ENCODE results near the gene NAA25.
"Not testable (repeated sequence)": the region's sequence is repeated elsewhere in the genome, so short reads cannot be mapped to it uniquely, and the experiment has no call there.

The NAA25 gene

DNA sequence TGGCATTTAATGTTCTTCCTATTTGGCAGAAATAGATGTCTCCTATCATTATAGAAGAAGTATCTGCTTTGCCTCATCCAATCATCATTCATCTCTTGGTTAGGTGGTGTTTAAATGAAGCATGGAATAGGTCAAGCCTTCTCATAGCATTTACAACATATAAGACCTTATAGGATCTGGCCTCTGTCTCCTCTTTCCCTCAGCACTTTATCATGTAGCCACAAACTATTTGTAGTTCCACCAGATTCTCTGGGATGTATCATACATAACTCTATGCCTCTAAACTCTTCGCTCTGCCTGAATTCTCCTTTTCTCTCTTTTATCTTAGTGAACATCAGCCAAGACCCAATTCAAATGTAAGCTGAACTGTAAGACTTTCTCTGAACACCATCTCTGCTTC is 20.7 kb downstream of the NAA25 start:
- intact Hi-C loops (cut with DNase I): no loop called here
- DNase-seq: no peak

DNA sequence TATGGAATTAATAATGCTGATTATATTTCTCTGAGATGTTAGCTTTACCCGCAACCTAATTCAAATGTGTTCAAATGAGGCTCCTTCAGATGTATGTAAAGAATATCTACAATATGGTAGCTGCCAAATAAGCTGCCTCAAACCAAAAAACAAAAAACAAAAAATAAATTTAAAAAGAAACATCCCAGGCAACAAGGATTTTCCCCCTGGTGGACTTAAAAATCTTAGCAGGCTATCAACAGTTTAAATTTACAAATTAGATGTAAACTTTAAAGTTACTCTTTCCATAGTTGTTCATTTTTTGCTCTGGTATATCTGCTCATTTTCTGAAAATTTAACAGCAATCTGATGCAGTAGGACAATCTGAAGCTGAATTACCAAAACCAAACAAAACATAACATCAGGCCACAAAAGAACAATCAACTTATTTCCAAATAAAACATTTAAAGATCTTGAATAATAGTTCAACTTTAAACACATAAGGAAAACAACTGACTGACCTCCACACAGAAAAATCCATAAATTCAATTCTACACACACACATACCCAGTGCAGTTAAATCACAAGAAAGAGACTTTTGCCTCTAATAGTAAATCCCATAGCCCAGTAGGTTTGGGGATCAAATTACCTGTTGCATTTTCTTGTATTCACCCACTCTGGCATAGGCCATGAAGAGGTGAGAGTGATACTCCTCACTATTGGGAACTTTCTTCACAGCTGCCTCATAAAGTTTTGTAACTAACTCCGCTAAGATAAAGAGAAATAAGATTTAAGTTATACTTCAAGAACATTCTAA is 21.3 kb downstream of the NAA25 start:
- intact Hi-C loops (cut with DNase I): no loop called here
- DNase-seq: no peak

DNA sequence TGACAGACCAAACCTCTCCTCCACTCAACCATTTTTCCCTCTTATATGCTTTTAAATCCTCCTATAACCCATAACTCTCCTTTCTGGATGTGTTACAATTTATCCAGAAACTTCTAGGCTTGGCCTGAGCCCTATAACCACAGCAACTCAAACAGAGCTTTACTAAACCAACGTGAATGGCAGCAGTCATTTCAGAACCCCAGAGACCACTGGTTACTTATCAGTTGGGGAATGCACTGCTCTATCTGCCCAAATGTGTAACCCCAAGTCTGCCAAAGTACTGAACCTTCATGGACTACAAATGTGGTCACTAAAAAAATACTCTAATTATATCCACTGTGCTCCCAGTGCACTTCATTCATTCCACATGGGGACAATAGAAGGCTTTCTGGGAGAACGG is 42.0 kb downstream of the NAA25 start:
- intact Hi-C loops (cut with DNase I): no loop called here

DNA sequence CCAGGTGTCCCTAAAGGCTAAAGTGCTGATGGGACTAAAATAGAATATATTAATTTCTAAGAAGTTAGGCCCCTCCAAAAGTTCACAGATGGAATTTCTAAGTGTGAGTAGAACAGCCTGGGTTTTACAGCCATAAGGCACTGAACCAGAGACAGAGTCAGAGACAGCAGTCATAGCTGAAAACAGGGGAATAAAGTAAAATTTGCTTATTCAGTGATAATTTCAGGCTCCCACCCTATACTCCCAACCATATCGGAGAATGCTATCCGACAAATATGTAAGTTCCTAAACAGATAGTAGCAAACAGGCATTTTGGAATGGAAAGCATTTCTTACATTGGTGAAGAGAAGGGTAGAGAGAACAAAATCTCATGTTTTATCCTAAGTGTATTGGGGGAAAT is 45.3 kb downstream of the NAA25 start:
- intact Hi-C loops (cut with DNase I): no loop called here
- no peak for DNase-seq

More for the DNA sequence above, 42.0 kb downstream of the NAA25 start:
- no peak for DNase-seq

DNA sequence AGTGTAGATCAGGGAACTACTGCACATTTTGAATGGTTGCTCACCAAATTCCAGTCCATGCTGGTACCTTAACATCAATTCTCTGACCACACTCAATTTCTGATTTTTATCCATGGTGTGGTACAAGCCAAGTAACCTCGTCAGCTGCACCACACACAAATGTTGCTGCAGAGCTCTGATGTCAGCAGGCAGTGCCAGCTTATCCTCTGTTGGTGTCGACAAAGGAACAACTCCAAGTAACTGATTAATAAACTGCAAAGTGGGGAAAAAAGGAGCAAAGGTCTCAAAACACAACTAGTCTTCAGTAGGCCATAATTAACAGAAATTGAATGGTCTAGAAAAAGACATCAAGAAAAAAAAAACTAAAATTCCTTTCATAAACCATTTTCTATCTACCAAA is 47.4 kb downstream of the NAA25 start:
- intact Hi-C loops (cut with DNase I): no loop called here
- no peak for DNase-seq

DNA sequence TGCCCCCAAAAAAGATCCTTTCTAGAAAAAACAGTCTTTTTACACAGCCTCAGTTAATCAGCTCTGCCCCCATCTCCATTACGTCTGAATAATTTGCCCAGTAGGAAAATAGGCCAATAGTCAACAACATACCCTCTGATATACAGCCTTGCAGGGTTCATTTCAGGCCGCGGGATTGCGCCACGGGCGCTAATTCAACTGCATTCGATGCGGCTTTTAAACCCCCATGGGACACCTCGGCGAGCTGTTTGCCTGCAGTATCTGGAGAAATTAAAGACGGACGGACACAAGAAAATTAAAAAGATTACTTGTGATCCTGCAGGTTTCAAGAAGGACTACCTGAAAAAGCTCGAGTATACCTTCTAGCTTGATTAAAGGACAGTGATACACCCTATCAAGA is 59.2 kb downstream of the NAA25 start:
- intact Hi-C loops (cut with DNase I): no loop called here
- no peak for DNase-seq

DNA sequence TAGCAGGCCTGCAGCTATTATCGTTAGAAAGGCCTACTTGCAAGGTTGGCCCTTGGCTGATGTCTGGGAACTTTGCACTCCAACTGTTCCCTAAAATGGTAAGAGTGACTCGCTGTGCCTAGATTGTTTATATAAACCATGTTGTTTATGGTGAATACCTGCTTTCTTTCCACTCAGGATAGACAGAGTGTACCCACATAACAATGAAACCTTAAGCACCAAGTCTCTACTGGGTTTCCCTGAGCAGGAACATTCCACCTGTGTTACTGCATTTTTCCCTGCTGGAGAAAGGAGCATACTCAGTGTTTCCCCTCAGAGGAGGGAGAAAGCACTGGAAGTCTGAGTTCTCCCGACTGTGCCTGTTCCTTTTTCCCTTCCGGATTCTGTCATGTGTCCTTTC is 62.6 kb downstream of the NAA25 start:
- DNase-seq: no peak
- intact Hi-C loops (cut with DNase I): no loop called here

DNA sequence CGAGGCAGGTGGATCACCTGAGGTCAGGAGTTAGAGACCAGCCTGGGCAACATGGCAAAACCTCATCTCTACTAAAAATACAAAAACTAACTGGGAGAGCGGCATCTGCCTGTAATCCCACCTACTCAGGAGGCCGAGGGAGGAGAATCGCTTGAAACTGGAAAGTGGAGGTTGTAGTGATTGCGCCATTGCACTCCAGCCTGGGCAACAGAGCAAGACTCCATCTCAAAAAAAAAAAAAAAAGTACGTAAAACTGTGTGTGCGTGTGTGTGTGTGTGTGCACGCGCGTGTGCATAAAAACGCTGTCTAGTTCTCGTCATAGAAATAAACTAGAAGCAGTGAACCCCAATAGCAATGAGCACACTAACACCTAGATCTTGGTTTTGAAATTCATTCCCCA is 72.0 kb downstream of the NAA25 start:
- DNase-seq; intact Hi-C loops (cut with DNase I): not testable (repeated sequence)

DNA sequence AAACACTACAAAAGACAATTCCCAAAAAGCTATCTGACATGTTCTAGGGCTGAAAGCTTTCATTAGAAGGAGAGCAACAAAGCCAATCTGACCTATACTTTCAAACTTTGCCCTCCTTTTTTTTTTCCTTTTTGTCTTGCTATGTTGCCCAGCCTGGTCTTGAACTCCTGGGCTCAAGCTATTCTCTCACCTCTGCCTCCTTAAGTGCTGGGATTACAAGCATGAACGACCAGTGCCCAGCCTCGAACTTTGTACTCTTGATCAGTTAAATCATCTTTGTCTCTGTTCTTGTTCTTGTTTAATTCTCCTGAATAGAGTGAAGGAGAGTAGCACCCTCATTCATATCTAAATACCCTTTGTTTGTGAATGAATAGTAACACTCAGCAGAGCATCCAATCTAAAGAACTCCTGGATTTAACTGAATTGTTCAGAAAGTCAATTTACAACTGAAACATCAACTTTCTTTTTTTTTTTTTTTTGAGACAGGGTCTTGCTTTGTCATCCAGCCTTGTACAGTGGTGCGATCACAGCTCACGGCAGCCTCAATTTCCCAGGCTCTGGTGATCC is 73.3 kb downstream of the NAA25 start:
- intact Hi-C loops (cut with DNase I): no loop called here

DNA sequence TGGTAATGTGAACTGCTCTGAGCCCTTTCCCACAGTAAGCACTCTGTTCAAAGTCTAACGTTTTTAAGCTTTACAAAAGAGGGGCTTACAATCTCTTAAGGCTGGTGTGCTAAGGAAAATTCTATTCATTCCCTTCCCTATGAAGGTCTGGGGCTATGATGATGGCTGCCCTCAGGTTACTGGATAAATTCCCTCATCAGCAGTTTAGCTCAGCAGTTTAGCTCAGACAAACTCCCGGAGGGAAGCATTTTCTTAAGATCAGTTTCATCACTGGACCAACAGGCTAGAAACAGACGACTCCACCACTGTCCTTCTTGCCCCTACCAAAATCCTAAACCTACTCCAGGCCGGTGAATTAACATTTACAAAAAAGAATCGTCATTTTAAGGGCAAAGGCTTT is 76.3 kb downstream of the NAA25 start:
- no peak for DNase-seq
- intact Hi-C loops (cut with DNase I): no loop called here

More for the DNA sequence above, 73.3 kb downstream of the NAA25 start:
- no peak for DNase-seq

DNA sequence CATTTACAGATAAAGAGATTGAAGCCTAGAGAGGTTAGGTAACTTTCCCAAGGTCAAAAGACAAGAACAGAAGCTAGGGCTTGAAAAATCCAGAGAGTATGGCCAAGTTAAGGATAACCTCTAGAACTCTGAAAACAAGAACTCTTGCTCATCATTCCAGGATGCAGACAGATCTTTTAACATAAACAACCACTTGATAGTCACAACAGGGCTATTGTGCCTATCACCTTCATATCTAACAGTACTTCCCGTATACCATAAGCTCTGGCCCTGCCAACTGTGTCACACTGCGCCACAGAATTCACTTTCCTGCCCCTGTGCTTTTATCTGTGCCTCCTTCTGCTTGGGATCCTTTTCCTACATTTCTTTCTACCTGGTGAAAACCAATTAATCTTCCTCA is 77.1 kb downstream of the NAA25 start:
- no peak for DNase-seq
- intact Hi-C loops (cut with DNase I): no loop called here

DNA sequence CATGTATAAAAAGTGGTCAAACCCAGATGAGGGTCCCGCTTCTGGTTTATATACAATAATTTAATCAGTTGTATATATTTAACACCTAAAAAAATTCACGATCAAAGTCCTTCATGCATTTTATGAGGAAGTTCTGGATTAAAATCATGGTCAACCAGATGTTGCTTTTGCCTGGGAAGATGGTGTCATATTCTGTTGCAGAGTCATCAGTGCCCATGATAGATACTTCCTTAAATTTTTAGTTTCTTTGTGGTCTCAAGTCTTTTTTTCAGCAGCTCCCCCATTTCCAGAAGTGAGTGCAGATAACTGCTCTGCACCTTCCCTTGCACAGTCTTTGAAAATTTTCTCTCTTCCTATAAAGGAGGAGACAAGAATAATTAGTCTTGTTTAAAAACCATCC is 79.3 kb downstream of the NAA25 start:
- no peak for DNase-seq
- intact Hi-C loops (cut with DNase I): no loop called here

DNA sequence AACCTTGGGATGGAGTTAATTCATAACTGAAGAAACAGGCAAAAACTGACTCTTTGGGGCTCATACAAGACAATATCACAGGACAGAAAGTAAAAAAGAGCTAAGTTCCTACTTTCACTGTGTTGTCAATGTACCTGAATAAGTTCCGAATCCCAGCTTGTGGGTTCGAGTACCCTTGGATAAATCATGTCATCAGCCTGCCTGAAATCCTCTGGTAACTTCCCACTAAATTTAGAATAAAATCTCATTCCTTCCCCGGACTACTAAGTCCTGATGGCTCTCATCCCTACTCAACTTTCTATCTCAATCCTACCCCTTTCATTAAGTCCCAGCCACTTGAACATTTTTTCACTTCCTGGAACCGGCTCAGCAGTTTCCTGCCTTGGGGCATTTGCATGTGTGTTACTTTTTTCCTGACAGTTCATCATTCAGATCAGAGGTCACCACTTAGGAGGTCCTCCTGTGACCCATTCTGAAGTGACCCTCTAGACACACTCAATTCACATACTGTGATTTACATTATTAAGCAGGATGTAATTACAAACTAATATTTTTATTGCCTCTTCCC is 82.7 kb downstream of the NAA25 start:
- intact Hi-C loops (cut with DNase I): no loop called here
- DNase-seq: no peak

DNA sequence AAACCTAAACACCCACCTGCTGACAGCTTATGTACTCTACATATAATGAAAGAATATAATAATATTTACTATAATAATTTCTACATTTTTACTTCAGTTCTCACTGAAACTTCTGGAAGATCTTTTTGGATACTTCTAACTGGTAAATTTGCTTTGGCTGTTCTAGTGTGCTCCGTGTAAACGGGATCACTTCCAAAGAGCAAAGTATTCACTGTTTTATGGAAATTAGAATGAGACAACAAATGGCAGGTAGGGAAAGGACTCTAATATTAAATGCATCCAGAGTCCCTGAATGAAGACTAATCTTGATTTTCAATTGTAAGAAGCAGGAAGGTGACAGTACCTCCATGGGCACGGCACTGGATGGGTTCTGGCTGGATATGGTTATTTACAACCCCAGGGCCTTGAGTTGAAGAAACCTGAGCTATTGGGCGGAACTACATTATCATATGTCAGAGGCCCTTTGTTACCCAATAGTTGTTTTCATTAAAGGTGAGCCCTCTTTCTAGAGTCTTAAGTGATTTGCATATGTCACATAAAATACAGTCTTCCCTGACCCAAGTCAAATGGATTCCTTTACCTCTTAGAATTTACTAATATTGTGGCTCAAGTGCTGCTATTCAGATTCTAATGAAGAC is 84.7 kb downstream of the NAA25 start:
- intact Hi-C loops (cut with DNase I): no loop called here
- DNase-seq: no peak

DNA sequence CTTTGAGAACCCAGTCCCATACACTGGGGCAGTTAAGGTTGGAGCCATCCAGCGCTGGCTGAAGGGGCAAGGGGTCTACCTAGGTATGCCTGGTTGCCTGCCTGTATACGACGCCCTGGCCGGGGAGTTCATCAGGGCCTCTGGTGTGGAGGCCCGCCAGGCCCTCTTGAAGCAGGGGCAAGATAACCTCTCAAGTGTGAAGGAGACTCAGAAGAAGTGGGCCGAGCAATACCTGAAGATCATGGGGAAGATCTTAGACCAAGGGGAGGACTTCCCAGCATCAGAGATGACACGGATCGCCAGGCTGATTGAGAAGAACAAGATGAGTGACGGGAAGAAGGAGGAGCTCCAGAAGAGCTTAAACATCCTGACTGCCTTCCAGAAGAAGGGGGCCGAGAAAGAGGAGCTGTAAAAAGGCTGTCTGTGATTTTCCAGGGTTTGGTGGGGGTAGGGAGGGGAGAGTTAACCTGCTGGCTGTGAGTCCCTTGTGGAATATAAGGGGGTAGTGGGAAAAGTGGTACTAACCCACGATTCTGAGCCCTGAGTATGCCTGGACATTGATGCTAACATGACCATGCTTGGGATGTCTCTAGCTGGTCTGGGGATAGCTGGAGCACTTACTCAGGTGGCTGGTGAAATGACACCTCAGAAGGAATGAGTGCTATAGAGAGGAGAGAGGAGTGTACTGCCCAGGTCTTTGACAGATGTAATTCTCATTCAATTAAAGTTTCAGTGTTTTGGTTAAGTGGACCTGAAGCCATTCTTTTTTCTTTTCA is 86.2 kb downstream of the NAA25 start:
- intact Hi-C loops (cut with DNase I): no loop called here
- no peak for DNase-seq

DNA sequence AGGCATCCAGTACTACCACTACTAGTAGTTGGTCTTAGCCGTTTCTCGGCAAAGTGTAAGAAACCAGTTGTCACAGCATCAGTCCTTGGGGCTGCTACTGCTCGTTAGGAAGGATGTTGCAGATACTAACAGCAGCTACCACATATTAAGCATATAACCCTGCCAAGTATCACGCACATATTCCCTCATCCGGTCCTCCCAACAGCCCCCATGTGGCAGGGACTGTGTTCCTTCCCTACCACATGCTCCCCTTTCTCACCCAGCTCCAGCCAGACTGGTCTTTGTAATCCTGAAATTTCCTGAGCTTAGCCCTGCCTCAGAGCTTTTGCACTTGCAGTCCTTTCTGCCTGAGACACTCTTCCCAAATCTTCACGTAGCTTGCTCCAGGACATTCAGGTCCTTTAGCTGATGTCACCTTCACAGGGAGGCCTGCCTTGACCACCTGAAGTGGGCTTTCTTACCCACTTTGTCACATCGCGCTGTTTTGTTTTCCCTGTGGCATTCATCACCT is 87.6 kb downstream of the NAA25 start:
- no peak for DNase-seq
- intact Hi-C loops (cut with DNase I): no loop called here

DNA sequence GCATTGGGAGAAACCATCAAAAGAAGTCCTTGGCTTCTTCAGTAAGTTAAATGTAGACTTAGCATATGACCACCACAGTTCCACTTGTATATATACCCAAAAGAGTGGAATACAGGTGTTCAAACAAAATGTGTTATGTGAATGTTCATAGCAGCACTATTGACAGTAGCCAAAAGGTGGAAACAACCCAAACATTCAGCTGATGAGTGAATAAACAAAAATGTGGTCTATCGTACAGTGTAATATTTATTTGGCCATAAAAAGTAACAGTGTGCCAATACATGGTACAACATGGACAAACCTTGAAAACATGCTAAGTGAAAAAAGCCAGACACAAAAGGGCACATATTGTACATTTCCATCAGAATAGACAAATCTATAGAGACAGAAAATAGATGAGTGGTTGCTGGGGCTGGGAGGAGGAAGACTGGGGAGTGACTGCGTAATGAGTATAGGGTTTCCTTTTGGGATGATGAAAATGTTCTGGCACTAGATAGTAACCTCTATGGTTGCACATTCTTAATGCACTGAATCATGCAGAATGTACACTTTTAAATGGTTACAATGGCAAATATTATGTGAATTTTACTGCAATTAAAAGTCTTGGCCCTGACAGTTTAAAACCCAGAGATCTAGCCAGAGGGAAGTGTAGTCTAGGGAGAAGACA is 89.9 kb downstream of the NAA25 start:
- no peak for DNase-seq
- intact Hi-C loops (cut with DNase I): no loop called here

DNA sequence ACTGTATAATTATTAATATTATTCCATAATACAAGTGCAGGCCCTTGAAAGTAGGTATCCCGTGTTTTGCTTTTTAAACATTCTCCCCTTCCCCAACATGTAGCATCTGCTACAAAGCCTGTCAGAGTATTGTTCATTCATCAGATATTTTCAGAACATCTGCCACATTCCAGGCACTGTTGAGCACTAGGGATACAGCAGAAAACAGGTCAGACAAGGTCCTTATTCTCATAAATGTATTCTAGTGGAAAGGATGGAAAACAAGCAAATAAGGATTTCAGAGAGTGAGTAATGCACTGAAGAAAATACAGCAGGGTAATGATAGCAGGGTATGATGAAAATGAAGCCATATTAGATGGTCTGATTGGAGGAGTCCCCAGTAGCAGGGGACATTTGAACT is 91.5 kb downstream of the NAA25 start:
- intact Hi-C loops (cut with DNase I): no loop called here
- DNase-seq: no peak

DNA sequence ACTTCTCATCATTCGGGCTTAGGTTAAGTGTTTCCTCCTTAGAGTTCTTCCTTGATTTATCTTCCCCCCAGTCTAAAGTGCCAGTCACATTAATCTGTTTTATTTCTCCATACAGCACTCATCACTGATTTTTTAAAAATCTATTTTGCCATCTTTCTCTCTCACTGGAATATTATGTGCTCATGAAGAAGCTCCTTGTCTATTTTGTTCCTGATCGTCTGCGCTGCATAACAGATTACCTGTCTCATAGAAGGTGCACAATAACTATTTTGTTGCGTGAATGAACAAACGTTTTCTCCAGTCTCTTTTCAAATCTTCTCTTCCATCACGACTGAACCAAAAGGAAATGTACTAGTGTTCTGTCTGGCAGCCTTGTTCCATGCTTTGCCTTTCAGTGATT is 92.6 kb downstream of the NAA25 start:
- intact Hi-C loops (cut with DNase I): no loop called here
- no peak for DNase-seq

Measured in posterior cingulate gyrus (tissue), 11 donors.